COLO668 (cell line): ENCODE results near the gene DMAC1.
A peak's percentile ranks its signal among the peaks of the same experiment; 100 is the strongest.

ENCODE experiments used
- DNase-seq: peaks from one replicate; lab custom pipeline; 2025; ENCODE audit not compliant: unreplicated experiment; lab: John Stamatoyannopoulos, UW

The DMAC1 gene, protein sequence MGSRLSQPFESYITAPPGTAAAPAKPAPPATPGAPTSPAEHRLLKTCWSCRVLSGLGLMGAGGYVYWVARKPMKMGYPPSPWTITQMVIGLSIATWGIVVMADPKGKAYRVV

DNA sequence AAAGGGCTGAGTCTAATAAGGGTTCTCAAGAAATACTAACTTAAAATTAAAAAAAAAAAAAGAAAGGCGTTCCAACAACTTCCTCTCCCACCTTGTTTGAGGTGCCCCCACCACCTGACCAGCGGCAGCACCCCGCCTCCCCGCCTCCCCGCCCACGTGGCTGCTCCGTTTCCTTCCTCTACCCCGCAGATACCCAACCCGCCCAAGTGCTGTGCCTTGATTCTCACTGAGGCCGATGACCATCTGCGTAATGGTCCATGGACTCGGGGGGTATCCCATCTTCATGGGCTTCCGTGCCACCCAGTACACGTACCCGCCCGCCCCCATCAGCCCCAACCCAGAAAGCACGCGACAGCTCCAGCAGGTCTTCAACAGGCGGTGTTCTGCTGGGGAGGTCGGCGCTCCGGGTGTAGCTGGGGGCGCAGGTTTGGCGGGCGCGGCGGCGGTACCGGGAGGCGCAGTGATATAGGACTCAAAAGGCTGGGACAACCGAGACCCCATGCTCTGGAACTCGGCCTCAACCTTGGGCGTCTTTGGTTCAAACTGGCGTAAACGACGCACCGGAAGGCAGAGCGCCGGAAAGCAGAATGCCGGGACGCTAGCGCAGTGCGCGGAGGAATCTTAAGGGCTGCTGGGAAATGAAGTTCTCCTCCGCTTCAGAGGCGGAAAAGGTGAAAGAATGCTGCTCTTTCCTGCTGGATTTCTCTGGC is at the start of gene DMAC1:
TSS of gene DMAC1 (minus strand) at position 545 of the 710 bp plus-strand sequence. CDS start at position 501, 44 bp downstream.
- DNase-seq = peak; percentile 87

DNA sequence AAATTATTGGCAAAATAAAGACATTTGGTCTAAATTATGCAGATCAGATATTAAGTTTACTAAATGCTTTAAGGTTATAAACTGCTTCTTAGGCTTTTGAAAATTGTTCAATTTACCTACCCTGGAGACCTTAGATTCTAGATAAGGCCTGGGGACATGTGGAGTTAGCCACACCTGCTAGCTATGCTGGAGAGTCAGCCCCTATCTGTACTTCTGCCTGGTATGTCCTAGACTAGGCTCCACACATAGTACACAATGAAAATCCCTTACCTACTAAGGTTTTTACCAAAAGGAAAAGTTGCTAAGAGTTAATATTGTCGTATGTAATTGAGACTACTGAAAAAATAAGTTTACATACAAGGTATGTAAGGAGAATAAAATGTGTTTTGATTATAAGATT is 49.8 kb upstream of the DMAC1 start:
- DNase-seq = no peak

DNA sequence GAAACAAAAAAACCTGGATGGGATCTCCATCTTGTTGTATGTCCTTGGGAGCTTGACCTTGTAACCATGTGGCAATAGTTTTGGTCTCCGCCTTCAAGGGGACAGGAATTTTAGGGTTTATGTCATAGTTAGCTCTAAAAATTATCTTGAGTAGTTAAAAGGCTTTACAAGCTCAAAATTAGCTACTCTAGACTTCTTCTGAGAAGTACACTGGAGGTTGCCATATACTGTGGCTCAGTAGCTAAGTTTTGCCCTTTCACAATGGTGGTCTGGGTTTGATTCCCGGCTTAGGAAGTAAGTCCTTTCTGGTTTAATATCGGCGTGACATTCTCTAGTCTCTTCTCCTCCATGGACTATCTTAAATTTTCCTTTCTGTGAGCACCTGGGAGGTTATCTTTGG is 48.9 kb upstream of the DMAC1 start:
- no peak for DNase-seq

DNA sequence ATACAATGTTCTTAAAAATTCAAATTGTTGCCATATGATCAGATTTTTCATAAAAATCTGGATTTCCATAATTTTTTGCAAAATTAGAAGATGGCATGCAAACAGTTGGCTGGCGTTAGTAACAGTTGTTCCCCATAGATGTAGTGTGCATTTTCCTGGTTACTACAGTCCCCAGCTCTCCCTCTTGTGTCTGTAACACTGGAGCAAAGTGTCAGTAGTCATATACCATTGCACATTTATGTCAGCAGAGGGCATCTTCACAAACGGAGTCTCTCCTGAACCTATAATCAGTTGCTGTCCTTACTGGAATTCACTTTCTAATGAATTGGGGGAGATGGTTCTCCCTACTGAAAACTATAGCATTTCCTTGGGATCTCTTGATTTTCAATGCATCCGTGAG is 44.7 kb upstream of the DMAC1 start:
- no peak for DNase-seq

DNA sequence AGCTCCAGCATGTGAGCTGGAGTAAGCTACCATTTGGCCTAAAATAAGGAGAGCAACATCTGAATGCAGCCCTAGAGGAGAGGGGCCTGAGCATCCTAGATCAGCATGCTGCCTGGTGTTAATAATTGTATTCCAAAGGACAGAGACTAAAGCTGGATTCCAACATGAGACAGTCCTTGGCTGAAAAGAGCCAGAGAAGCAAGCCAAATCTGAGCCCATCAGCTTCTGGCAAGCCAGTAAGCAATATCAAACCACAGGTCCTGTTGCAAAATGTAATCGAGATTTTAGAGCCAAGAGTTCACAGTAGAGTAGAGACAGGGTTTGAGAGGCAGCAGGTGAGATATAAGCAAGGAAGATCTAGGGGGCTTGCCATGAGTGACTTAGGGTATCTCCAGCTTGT is 42.3 kb upstream of the DMAC1 start:
- DNase-seq = no peak

DNA sequence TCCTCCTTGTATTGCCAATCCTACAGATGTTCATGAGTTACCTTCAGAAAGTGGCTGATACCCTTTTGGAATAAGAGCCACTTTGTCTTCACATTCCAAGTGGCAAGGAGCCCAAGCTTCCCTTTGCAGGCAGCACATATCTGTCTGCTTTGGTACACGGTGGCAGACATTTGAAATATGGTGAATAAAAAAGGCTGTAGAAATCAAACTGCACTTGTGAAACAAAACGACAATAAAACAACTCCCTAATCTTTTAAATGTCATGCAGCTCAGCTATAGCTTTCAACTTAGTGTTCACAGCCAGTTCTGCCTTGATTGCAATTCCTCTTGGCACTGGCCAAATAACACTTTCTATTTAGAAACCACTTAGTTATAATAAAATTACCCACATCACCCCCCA is 35.0 kb upstream of the DMAC1 start:
- no peak for DNase-seq

DNA sequence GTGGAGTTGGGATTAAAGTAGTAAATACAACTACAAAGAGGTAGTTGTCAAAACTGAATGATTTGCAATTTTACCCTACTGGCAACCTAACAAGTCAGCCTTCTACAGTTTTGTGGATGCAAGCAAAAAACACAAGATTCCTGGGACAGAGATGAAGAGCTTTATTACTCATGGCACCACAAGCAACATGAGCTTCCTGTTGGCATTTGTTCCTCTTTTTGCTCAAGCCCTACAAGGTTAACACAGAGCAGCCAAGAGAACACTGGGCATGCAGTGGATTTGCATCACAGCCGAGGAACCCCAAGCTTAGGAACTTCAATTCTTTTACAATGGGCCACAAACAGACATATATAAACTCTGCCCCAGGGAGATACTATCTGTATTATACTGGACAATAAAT is 28.8 kb upstream of the DMAC1 start:
- no peak for DNase-seq

DNA sequence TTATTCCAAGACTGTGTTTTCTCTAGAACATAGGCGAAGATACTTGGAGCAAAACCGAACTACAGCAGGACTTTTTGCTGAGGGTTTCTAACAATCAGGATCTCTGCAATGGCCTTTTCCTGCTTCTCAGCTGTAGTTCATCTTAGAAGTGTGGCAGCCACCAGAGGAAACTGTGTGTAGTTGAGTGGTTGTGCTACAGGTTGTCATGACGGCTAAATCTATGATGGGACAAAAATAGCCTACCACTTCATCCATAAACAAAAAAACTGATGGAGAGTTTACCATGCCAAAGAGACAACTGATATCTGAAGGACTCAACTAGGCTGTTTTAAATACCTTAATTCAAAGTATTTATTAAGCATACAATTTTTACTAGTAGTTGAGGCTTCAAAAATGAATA is 28.2 kb upstream of the DMAC1 start:
- no peak for DNase-seq

DNA sequence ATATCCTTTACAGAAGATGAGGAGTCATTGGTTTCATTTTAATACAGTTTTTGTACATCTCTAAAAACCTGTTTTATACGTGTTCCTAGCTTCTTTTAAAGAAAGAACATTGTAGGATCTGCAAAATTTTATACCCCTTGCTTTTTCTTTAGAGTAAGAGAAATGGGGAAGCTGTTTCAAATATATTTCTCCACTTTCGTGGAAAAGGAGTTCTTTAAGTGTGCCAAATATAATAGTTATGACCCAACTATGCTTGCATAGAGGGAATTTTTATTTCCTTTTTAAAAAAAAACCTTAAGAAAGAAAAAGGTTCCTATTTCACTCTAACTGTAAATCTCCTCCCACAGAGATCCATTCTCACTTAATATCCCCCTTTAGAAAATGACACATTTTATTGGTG is 27.5 kb upstream of the DMAC1 start:
- no peak for DNase-seq

DNA sequence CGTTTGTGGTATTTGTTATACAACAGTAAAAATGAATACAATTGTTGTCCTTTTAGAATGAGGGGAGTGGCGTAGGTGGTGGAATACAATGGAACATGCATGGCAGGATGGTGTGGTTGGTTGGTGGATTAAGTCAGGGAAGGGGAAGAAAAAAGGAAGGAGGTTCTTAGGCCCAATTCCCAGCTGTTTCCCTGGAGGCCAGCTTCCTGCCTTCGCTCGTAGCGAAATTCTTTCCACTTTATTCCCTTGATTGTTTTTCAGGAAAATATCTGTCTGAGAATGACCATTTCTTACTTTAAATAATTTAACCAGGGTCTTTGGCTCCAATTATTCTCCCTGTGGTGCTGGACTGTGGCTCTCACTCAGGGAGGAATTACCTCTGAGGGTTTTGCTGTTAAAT is 24.1 kb upstream of the DMAC1 start:
- DNase-seq = no peak

DNA sequence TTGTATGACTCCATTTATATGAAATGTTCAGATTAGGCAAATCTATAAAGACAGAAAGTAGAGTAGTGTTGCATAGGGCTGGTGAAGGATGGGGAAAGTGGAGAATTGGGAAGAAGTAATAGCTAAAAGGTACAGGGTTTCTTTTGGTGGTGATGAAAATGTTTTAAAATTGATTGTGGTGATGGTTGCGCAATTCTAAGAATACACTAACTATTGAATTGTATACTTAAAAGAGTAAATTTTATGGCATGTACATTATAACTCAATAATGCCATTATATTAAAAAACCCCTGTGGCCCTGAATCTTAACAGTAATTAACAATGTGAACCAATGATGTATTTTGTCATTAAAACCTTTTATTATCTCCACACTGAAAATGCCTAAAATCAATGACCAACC is 20.4 kb upstream of the DMAC1 start:
- DNase-seq = no peak

DNA sequence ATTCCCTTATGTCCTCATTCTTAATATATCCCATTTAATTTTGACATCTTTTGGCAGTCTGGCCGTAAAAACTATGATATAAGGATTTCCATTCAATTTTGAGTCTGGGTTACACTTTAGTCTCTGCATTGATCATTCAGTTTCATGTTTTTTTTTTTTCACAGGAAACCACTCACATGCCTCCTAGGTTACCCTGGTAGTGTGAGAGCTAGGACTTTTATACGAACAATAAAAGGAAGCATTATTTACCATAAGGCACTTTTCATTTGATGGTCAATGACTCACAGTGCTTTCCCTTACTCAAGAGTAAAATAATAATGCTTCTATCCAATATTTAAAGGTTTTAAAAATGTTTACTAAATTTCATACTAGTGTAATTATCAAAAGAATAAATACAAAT is 16.4 kb upstream of the DMAC1 start:
- no peak for DNase-seq

DNA sequence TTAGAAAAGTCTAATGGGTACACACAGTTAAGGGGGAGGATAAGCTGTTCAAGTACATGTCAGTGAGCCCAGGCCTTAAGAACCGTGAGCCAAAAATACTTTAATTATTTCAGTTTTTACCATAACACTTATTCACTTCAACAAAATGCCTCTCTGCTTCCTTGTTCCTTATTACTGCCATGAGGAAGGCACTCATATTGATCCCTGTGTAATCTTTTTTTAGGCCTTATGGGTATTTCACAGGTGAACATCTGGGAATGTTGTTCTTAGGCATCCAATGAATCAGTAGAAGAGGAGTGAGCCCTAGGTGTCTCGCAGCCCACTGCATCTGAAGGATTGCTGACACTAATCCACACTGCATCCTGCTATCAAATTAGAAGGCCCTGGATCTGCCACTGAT is 13.5 kb upstream of the DMAC1 start:
- DNase-seq = no peak

DNA sequence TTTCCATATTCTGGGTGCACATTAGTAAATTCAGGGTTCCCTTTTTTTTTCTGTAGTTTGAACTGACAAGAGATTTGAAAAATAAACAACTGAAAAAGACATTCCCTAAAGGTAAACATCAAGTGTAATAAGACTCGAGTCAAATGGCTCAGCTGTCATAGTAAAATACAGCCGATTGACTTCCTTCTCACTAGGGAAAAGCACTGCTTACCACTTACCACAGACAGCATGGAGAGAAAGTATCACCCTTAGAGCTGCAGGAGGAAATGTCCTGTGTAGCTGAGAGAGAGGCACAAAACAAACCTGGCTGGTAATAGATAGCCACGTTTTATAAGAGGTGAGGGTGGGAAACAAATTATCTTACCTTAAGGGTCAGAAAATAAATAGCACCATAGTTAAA is 12.1 kb upstream of the DMAC1 start:
- no peak for DNase-seq

DNA sequence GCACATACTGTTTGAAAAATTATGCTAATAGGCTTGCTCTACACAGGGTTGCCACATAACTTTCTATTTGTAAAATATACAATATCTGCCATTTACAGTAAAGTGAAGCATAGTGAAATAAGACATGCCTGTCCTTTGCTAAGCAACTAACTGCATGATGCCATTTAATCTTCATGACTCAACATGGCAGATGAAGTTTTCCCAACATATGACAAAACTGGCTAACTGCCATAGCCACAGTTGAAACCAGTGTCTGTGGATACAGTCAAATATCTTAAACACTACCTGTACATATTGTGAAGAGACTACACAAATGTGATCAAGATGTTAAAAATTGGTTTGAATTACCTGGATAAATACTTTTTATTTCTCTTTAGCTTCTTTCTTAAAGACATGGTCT is 3.1 kb upstream of the DMAC1 start:
- DNase-seq = no peak

DNA sequence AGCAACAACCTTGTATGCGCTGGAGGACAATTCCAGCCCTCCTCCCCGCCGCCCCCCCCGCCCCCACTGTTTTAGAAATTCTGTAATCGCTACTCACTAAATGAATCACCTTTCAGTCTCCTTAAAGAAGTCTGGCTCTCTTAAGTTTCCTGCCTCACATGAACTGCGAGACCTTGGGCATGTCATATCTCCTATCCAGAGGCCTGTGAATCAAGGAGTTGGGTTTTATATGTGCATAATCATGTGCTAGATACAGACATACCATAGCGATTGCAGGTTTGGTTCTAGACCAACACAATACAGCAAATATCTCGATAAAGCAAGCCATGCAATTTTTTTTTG is 337 bp upstream of the DMAC1 start:
- DNase-seq = no peak

DNA sequence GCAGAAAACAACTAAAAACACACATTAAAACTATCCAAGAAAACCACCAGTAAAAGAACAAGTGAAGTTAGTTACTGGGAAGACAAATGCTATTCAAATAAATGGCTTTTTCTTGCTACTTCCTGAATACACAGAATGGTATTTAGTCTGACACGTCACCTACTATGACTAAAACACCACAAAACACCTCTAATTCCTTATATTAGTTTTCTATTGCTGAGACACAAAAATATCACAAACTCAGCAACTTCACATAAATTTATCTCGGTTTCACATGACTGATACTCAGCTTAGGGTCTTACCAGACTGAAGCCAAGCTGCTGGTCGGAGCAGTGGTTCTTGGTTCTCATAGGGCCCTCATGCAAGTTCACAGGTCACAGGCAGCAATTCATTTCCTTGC is 5.4 kb downstream of the DMAC1 start:
- DNase-seq = no peak

DNA sequence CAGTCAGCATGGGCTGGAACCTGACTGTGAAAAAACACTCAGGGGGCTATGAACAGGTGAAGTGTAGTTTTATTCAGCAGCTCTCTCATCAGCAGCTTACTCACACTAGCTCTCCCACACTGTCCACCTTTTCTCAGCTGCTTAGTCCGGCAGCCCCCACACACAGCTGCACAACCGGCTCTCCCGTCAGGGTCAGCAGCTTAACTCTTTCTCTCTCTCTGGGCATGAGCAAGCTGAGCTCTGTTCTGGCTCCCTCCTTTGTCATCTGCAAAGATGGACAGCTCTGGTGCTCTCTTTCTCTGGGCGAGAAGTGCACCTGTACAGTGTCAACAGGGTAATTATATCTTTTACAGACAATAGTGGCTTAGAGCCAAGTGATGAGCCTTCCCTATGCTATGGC is 8.2 kb downstream of the DMAC1 start:
- peak; percentile 72 for DNase-seq

DNA sequence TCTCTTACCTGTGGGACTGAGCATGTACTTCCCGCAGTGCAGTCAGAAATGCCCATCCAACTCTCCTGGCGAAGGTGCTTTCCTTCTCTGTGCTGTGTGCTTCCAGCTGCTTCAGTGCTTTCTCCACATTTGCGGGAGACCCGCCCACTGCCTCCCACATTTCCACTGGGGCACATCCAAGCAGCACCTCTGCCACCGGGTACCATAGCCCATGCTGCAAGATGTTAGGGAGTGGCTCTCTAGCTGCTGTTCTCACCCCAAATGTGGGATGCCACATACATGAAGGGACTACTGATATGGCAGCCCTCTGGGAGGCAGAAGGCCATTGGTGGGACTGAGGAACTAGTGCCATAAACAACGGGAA is 8.8 kb downstream of the DMAC1 start:
- DNase-seq = no peak

DNA sequence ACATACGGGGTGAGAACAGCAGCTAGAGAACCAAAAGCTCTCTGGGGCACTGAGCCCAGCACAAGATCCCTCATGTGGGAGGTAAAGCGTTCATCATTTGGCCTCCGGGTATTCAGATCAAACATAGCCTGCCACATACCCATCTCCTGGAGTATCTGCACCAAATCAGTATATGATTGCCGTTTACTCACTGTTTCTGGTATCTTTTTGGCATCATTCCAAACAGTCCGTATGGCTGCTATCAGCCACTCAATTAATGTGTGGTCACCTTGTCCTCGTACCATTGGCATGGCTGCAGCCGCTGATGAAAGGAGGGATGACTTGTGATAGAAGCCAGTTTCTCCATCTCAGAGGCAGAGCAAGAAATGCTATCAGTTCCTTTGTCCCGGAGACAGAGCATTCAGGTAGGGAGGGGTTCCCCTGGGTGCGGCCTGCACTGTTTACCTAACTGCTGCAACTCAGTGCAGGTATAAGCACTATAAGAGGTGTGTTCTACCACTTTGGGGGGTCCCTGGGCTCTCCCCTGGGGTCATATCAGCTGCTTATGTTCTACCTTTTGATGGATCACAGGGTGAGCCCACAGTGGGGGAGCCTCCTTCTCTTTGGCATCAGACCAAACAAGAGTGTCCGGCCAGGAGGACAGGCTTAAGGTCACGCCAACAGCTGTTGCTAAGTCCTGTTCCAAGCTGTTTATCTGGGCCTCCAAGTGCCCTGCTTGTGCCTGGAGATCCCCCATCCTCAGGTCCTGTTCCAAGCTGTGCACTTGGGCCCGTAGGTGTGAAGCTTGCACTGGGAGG is 9.4 kb downstream of the DMAC1 start:
- peak; percentile 17 for DNase-seq

DNA sequence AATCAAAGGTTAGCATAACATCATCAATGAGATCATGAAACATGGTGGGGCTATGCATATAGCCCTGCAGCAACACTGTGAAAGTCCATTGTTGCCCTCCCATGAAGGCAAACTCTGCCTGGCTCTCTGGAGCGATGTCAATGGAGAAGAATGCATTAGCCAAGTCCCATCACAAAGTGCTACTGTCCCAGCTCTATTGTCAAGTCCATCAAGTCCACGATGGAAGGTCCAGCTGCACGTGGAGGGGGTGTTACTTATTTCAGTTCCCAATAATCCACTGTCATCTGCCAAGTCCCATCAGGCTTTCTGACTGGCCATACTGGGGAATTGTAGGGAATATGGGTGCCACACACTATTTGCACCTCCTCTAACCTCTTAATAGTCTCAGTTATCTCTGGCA is 10.8 kb downstream of the DMAC1 start:
- DNase-seq = no peak

DNA sequence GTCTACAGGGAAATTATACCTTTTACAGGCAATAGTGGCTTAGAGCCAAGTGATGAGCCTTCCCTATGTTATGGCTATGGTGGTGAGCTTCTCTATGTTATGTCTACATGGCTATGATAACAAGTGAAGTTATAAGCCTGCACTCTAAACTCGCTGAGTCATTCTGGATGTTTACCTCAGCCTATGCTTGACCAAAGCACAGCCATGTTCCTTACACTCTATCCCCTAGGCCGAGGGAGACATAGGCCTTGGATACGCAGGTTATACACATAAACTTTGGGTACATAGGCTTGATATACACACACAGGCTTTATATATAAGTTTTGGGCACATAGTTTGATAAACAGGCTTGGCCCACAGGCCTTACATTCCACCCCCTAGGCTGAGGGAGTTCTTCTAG is 13.8 kb downstream of the DMAC1 start:
- DNase-seq = no peak

DNA sequence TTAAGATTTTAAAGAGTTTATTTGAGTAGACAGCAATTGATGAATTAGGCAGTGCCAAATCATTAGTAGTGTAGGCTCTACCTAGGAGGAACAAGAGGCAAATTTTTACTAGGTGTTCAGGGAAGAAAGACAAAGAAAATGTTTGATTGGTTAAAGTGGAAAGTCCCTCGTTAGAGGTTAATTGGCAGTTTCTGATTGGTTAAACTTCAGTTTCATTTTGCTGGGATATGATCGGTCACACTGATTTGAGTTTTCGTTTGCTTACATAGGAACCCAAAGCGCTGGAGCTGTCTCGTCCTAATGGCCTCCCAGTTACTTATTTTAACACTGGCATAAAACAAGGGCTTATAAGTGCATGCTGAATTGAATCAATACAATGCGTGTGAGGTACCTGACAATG is 15.1 kb downstream of the DMAC1 start:
- no peak for DNase-seq
